ENCODE results near the gene TCP11L2. TPM values are rescaled to one million over a fixed set of nuclear protein-coding genes. Genes with fewer than 3 reads are reported as not detected.
"Not testable (repeated sequence)": the region's sequence is repeated elsewhere in the genome, so short reads cannot be mapped to it uniquely, and the experiment has no call there.

Gene TCP11L2
- total RNA-seq, 1 donor from 2014 or later: 47.3 TPM

GRCh38 chr12:106282457-106283097, 20.0 kb upstream of the TCP11L2 start:
- DNase-seq (ENCODE audit: low spot score in 2 of 2) (peak in 1 of 2 donors; percentile 22), FAIRE-seq (no peak)

GRCh38 chr12:106284358-106285105, 18.0 kb upstream of the TCP11L2 start:
- DNase-seq (ENCODE audit: low spot score in 2 of 2): no peak
- no peak for FAIRE-seq

GRCh38 chr12:106285982-106286381, 16.6 kb upstream of the TCP11L2 start:
- FAIRE-seq: no peak

GRCh38 chr12:106286576-106287162, 15.9 kb upstream of the TCP11L2 start:
- FAIRE-seq; DNase-seq (ENCODE audit: low spot score in 2 of 2): not testable (repeated sequence)

More at GRCh38 chr12:106285982-106286381, 16.6 kb upstream of the TCP11L2 start:
- DNase-seq (ENCODE audit: low spot score in 2 of 2): no peak

GRCh38 chr12:106287364-106287763, 15.2 kb upstream of the TCP11L2 start:
- FAIRE-seq: no peak
- DNase-seq (ENCODE audit: low spot score in 2 of 2): no peak

GRCh38 chr12:106288101-106288493, 14.4 kb upstream of the TCP11L2 start:
- FAIRE-seq (no peak), DNase-seq (ENCODE audit: low spot score in 2 of 2) (no peak)

- FAIRE-seq (no peak), DNase-seq (ENCODE audit: low spot score in 2 of 2) (no peak)
These were observed 13.9 kb upstream of the TCP11L2 start for GRCh38 chr12:106288494-106289195.

GRCh38 chr12:106289196-106289681, 13.3 kb upstream of the TCP11L2 start:
- no peak for DNase-seq (ENCODE audit: low spot score in 2 of 2)
- FAIRE-seq: no peak

GRCh38 chr12:106290666-106291065, 11.9 kb upstream of the TCP11L2 start:
- DNase-seq (ENCODE audit: low spot score in 2 of 2) (no peak), FAIRE-seq (no peak)

GRCh38 chr12:106291342-106291741, 11.2 kb upstream of the TCP11L2 start:
- FAIRE-seq: no peak
- no peak for DNase-seq (ENCODE audit: low spot score in 2 of 2)

- DNase-seq (ENCODE audit: low spot score in 2 of 2): no peak
- FAIRE-seq: no peak
These were observed 10.2 kb upstream of the TCP11L2 start for GRCh38 chr12:106292339-106292738.

GRCh38 chr12:106296179-106296877, 6.2 kb upstream of the TCP11L2 start:
- FAIRE-seq: no peak
- no peak for DNase-seq (ENCODE audit: low spot score in 2 of 2)

- DNase-seq (ENCODE audit: low spot score in 2 of 2): no peak
- FAIRE-seq: no peak
These were observed 5.5 kb upstream of the TCP11L2 start for GRCh38 chr12:106297075-106297474.

- DNase-seq (ENCODE audit: low spot score in 2 of 2) (no peak), FAIRE-seq (no peak)
These were observed 4.9 kb upstream of the TCP11L2 start for GRCh38 chr12:106297681-106298080.

GRCh38 chr12:106299202-106299774, 3.2 kb upstream of the TCP11L2 start:
- no peak for FAIRE-seq

GRCh38 chr12:106300761-106301160, 1.8 kb upstream of the TCP11L2 start:
- DNase-seq (ENCODE audit: low spot score in 2 of 2) (peak in 1 of 2 donors; percentile 16), FAIRE-seq (no peak)

More at GRCh38 chr12:106299202-106299774, 3.2 kb upstream of the TCP11L2 start:
- DNase-seq (ENCODE audit: low spot score in 2 of 2): no peak

GRCh38 chr12:106301241-106301610, 1.3 kb upstream of the TCP11L2 start:
- no peak for FAIRE-seq
- DNase-seq (ENCODE audit: low spot score in 2 of 2): no peak

GRCh38 chr12:106301611-106302321, 767 bp upstream of the TCP11L2 start:
- DNase-seq (ENCODE audit: low spot score in 2 of 2) (no peak), FAIRE-seq (no peak)

GRCh38 chr12:106303202-106303820, 778 bp downstream of the TCP11L2 start:
- FAIRE-seq (no peak), DNase-seq (ENCODE audit: low spot score in 2 of 2) (peak; percentile 52 to 59)
